Activated T-cell treated with anti-CD3 and anti-CD28 coated beads for 4 hours (primary cell): ENCODE data around the gene PSG6.
"Not testable (repeated sequence)": the region's sequence is repeated elsewhere in the genome, so short reads cannot be mapped to it uniquely, and the experiment has no call there.

Source experiments
- DNase-seq: peaks from one replicate; pipeline ENCODE4 v3.0.0-alpha.2; 2020

Gene PSG6

GRCh38 chr19:42906162-42906561 is 11.5 kb downstream of the PSG6 start:
- DNase-seq, result not testable (repeated sequence)

- not testable (repeated sequence) for DNase-seq
Measured at GRCh38 chr19:42900561-42900960, 17.1 kb downstream of the PSG6 start.

- not testable (repeated sequence) for DNase-seq
Measured at GRCh38 chr19:42899674-42900073, 18.0 kb downstream of the PSG6 start.

GRCh38 chr19:42899110-42899509 is 18.6 kb downstream of the PSG6 start:
- not testable (repeated sequence) for DNase-seq

GRCh38 chr19:42898656-42899055 is 19.0 kb downstream of the PSG6 start:
- DNase-seq, result not testable (repeated sequence)

GRCh38 chr19:42897729-42898128 is 20.0 kb downstream of the PSG6 start:
- not testable (repeated sequence) for DNase-seq

GRCh38 chr19:42890446-42890845 is 27.2 kb downstream of the PSG6 start:
- DNase-seq, result not testable (repeated sequence)

GRCh38 chr19:42887876-42888445 is 29.7 kb downstream of the PSG6 start:
- DNase-seq, result not testable (repeated sequence)

GRCh38 chr19:42882730-42883129 is 35.0 kb downstream of the PSG6 start:
- DNase-seq, result not testable (repeated sequence)

- not testable (repeated sequence) for DNase-seq
Measured at GRCh38 chr19:42882010-42882409, 35.7 kb downstream of the PSG6 start.

- not testable (repeated sequence) for DNase-seq
Measured at GRCh38 chr19:42881279-42881678, 36.4 kb downstream of the PSG6 start.

GRCh38 chr19:42880621-42881020 is 37.1 kb downstream of the PSG6 start:
- DNase-seq, result not testable (repeated sequence)

DNA sequence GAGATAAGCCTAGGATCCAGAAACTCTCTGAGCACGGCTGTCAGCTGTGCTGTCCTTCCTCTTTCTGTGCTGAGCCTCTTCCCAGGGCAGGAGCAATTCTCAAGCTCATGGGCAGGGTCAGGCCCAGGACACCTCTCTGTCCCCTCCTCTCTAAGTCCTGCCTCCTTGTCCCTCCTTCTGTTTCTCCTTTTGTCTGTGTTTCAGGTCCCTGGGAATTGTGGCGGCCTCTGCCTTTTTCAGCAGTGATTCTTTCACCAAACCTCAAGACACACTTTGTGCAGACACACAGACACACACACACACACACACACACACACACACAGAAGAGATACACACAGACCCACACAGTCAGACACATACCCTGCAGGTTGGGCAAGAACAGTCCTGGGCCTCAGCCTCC is 38.1 kb downstream of the PSG6 start, which contains the start of gene PSG1:
PSG1 (minus strand) TSS at position 101 of the 400 bp plus-strand sequence. CDS start 132 bp downstream, outside the sequence.
- DNase-seq, result no peak

GRCh38 chr19:42876596-42876995 is 41.1 kb downstream of the PSG6 start:
- DNase-seq, result not testable (repeated sequence)

DNA sequence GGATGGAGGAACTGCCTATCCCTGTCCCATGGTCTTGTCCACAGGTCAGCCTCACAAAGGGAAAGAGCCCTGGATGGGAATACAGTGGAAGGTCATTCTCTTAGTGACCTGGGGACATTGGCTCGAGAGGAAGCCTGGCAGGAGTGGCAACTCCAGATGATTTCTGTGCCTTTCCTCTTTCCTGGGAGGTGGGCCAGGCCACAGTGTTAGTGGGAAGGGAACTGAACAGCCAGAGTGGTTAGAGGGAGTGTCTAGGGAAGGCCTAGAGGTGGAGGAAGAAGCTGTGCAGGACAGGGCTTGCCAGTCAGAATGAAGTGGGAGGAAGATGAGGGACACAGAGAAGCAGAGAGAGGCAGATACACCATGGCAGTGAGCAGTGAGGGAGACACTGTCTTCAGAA is 41.8 kb downstream of the PSG6 start:
- not testable (repeated sequence) for DNase-seq

DNA sequence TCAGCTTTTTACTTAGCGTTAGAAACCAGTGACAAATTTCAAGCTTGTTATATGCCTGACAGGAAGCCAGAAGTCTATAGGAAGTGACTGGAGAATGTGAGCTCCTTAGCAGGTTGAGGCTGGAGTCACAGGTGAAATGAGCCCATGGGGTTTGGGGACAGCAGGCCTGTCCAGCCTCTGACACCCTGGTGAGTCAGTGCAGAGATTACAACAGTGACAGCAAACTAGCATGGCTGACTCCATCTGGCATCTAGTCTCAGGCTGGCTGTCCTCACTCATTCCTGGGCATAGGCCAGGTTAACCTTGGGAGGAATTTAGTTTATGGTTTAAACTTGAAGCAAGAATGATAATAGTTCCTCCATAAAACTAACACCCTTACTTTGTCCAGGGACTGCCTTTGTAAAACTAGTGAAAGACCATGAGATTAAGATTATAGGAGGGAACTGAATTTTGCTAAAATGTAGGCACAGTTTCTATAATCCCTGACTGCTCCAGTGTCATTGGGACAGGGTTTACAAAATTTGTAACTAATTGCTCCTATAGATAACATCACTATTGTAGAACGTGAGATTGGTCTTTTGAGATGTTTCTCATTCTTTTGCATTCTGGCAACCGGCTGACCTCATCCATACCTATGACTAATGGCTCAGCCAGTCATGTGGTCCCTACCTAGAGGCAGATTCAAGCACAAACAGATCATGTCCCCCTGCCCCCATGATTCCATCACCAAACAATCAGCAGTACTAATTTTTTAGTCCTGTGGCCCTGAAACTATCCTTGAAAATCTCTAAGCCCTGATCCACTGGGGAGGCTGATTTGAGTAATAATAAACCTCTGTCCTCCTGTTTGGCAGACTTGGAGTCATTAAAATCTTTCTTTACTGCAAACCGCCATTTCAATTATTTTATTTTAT is 42.5 kb downstream of the PSG6 start:
- DNase-seq, result not testable (repeated sequence)

DNA sequence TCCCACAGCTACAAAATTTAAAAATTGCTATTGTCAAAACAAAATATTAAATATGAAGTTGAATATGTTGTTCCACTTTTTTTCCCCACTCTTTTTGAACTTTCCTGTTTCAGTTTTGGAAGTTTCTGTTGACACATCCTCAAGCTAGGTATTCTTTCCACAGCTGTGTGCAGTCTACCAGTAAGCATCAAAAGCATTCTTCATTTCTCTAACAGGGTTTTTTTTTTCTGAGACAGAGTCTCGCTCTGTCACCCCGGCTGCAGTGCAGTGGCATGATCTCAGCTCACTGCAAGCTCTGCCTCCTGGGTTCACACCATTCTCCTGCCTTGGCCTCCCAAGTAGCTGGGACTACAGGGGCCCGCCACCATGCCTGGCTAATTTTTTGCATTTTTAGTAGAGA is 43.6 kb downstream of the PSG6 start:
- not testable (repeated sequence) for DNase-seq

GRCh38 chr19:42872608-42873007 is 45.1 kb downstream of the PSG6 start:
- DNase-seq, result no peak

GRCh38 chr19:42857544-42857867 is 60.2 kb downstream of the PSG6 start:
- no peak for DNase-seq

DNA sequence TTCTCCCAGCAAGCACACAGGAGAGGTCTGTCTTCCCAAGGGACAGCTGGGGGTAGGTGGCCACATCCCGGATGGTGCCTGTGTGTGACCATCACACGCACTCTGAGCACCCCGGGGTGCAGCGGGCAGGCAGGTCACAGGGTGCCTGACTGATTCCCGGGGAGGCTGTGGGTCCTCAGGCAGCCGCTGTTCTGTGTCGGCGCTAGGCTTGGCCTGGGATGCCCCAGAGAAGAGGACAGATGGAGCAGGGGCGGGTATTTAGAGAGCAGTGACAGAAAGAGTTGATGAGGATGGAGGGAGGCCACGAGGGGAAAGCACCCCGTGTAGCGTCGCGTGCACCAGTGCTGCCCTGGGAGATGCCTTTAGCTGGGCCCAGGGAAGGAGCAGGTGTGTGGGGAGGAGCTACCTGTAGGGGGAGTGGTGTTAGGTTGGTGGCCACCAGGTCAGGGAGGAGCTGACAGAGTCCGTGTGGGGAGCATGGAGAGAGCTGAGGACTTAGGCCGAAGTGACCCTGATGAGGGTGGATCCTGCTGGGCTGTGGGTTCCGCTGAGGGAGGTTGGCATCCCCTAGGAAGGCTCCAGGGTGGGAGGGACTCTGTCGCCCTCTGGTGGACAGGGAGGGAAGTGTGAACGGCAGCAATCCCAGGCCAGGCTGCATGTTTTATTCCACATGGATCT is 60.7 kb downstream of the PSG6 start:
- not testable (repeated sequence) for DNase-seq

GRCh38 chr19:42854745-42855144 is 62.9 kb downstream of the PSG6 start:
- not testable (repeated sequence) for DNase-seq

DNA sequence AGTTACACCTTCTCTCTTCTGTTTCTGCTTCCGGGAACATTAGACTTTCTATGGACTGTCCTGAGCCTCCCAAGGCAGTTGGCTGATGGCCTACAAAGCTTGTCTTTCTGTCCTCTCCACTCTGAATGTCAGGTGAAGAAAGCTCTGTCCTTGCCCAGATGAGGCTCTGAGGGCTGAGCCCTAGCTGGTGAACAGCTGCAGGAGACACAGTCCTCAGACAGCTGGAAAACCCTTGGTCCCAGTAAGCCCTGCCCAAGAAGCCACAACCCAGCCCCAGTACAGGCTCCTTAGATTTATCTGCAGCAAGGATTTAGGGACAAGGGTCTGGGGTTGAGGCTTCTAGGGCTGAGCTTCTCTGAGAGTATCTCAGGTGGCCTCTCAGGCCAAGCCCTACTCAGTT is 64.5 kb downstream of the PSG6 start:
- DNase-seq, result not testable (repeated sequence)

DNA sequence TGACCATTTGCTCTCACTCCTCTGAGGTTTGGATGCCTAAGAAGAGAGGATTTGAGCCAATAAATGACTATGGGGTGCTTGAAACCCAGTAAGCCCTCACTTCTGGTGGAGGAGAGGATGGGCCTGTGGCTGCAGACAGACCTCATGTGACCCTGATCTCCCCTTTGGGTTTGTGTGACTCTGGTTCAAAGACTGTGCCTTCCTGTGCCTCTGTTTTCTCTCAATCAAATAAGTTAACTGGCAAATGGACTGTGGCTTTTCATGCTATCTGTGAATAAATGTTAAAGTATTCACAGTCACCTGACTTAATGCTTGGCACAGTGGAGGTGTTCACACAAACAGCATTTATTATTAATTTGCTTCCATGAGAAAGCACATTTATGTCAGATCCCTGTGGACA is 64.9 kb downstream of the PSG6 start:
- not testable (repeated sequence) for DNase-seq
